ENCODE results near the gene ZNF280D.
A peak's percentile ranks its signal among the peaks of the same experiment; 100 is the strongest.

Gene ZNF280D

GRCh38 chr15:56735589-56735988 is 2.3 kb upstream of the ZNF280D start:
- peaks cover 22% of the 10 kb centered on the region for H3K36me3 Mint-ChIP-seq (ENCODE audit: low read depth)

GRCh38 chr15:56734013-56734635 is 815 bp upstream of the ZNF280D start:
- H3K9me3 Mint-ChIP-seq = peaks cover 3% of the 10 kb centered on the region
- no peaks in the 10 kb centered on the region for H3K27me3 Mint-ChIP-seq
- no peak for DNase-seq
- peak overlapping the region; percentile 58 for H3K27ac Mint-ChIP-seq
- peaks cover 31% of the 10 kb centered on the region for H3K36me3 Mint-ChIP-seq (ENCODE audit: low read depth)
- peaks cover 28% of the 10 kb centered on the region for H3K4me1 Mint-ChIP-seq (ENCODE audit: low read depth)
- H3K4me3 Mint-ChIP-seq = peak overlapping the region; percentile 51

More at GRCh38 chr15:56735589-56735988, 2.3 kb upstream of the ZNF280D start:
- H3K27ac Mint-ChIP-seq = no peak overlapping the region
- peaks cover 3% of the 10 kb centered on the region for H3K9me3 Mint-ChIP-seq
- H3K4me3 Mint-ChIP-seq = no peak overlapping the region
- H3K27me3 Mint-ChIP-seq = no peaks in the 10 kb centered on the region
- no peak for DNase-seq
- peaks cover 19% of the 10 kb centered on the region for H3K4me1 Mint-ChIP-seq (ENCODE audit: low read depth)

- H3K4me3 Mint-ChIP-seq = peak overlapping the region; percentile 91
- no peak for DNase-seq
- peak overlapping the region; percentile 97 for H3K27ac Mint-ChIP-seq
- H3K27me3 Mint-ChIP-seq = no peaks in the 10 kb centered on the region
- peaks cover 41% of the 10 kb centered on the region for H3K36me3 Mint-ChIP-seq (ENCODE audit: low read depth)
- H3K9me3 Mint-ChIP-seq = peaks cover 3% of the 10 kb centered on the region
- peaks cover 38% of the 10 kb centered on the region for H3K4me1 Mint-ChIP-seq (ENCODE audit: low read depth)
These were observed 498 bp downstream of the ZNF280D start for GRCh38 chr15:56732886-56733135.

- H3K4me1 Mint-ChIP-seq (ENCODE audit: low read depth) = peaks cover 42% of the 10 kb centered on the region
- peak overlapping the region; percentile 91 for H3K4me3 Mint-ChIP-seq
- no peak for DNase-seq
- H3K27me3 Mint-ChIP-seq = no peaks in the 10 kb centered on the region
- peaks cover 3% of the 10 kb centered on the region for H3K9me3 Mint-ChIP-seq
- H3K36me3 Mint-ChIP-seq (ENCODE audit: low read depth) = peaks cover 45% of the 10 kb centered on the region
- peak overlapping the region; percentile 97 for H3K27ac Mint-ChIP-seq
These were observed 999 bp downstream of the ZNF280D start for GRCh38 chr15:56732135-56732885.

- H3K4me1 Mint-ChIP-seq (ENCODE audit: low read depth) = peaks cover 45% of the 10 kb centered on the region
These were observed 1.8 kb downstream of the ZNF280D start for GRCh38 chr15:56731548-56731947.

GRCh38 chr15:56729561-56729960 is 3.7 kb downstream of the ZNF280D start:
- no peak overlapping the region for H3K4me3 Mint-ChIP-seq
- no peaks in the 10 kb centered on the region for H3K9me3 Mint-ChIP-seq
- peaks cover 61% of the 10 kb centered on the region for H3K4me1 Mint-ChIP-seq (ENCODE audit: low read depth)
- H3K27ac Mint-ChIP-seq = no peak overlapping the region
- DNase-seq = no peak
- H3K27me3 Mint-ChIP-seq = no peaks in the 10 kb centered on the region
- H3K36me3 Mint-ChIP-seq (ENCODE audit: low read depth) = peaks cover 55% of the 10 kb centered on the region

More at GRCh38 chr15:56731548-56731947, 1.8 kb downstream of the ZNF280D start:
- H3K9me3 Mint-ChIP-seq = peaks cover 3% of the 10 kb centered on the region
- H3K27ac Mint-ChIP-seq = no peak overlapping the region
- H3K36me3 Mint-ChIP-seq (ENCODE audit: low read depth) = peaks cover 52% of the 10 kb centered on the region
- H3K4me3 Mint-ChIP-seq = peak overlapping the region; percentile 91
- DNase-seq = no peak
- H3K27me3 Mint-ChIP-seq = no peaks in the 10 kb centered on the region

GRCh38 chr15:56725386-56725785 is 7.9 kb downstream of the ZNF280D start:
- no peak overlapping the region for H3K4me3 Mint-ChIP-seq
- H3K4me1 Mint-ChIP-seq (ENCODE audit: low read depth) = peaks cover 62% of the 10 kb centered on the region

GRCh38 chr15:56724232-56724631 is 9.1 kb downstream of the ZNF280D start:
- H3K9me3 Mint-ChIP-seq = peaks cover 8% of the 10 kb centered on the region
- H3K27me3 Mint-ChIP-seq = no peaks in the 10 kb centered on the region
- H3K27ac Mint-ChIP-seq = peak overlapping the region; percentile 22
- H3K36me3 Mint-ChIP-seq (ENCODE audit: low read depth) = peaks cover 49% of the 10 kb centered on the region
- DNase-seq = no peak
- peaks cover 66% of the 10 kb centered on the region for H3K4me1 Mint-ChIP-seq (ENCODE audit: low read depth)
- no peak overlapping the region for H3K4me3 Mint-ChIP-seq

More at GRCh38 chr15:56725386-56725785, 7.9 kb downstream of the ZNF280D start:
- H3K27me3 Mint-ChIP-seq = no peaks in the 10 kb centered on the region
- H3K36me3 Mint-ChIP-seq (ENCODE audit: low read depth) = peaks cover 53% of the 10 kb centered on the region
- H3K9me3 Mint-ChIP-seq = peaks cover 3% of the 10 kb centered on the region
- DNase-seq = no peak
- no peak overlapping the region for H3K27ac Mint-ChIP-seq

GRCh38 chr15:56723787-56724186 is 9.5 kb downstream of the ZNF280D start:
- H3K9me3 Mint-ChIP-seq = peaks cover 8% of the 10 kb centered on the region
- H3K27ac Mint-ChIP-seq = no peak overlapping the region
- no peaks in the 10 kb centered on the region for H3K27me3 Mint-ChIP-seq
- peaks cover 45% of the 10 kb centered on the region for H3K36me3 Mint-ChIP-seq (ENCODE audit: low read depth)
- H3K4me3 Mint-ChIP-seq = no peak overlapping the region
- peaks cover 65% of the 10 kb centered on the region for H3K4me1 Mint-ChIP-seq (ENCODE audit: low read depth)
- no peak for DNase-seq

GRCh38 chr15:56719774-56720555 is 13.3 kb downstream of the ZNF280D start:
- Mint-ChIP-seq H3K4me3 (no peak overlapping the region), H3K9me3 (peaks cover 8% of the 10 kb centered on the region), H3K27ac (no peak overlapping the region), H3K36me3 (ENCODE audit: low read depth) (peaks cover 27% of the 10 kb centered on the region), H3K4me1 (ENCODE audit: low read depth) (peaks cover 63% of the 10 kb centered on the region), H3K27me3 (no peaks in the 10 kb centered on the region)
- DNase-seq = no peak

- H3K4me1 Mint-ChIP-seq (ENCODE audit: low read depth) = peaks cover 54% of the 10 kb centered on the region
- H3K4me3 Mint-ChIP-seq = no peak overlapping the region
- H3K36me3 Mint-ChIP-seq (ENCODE audit: low read depth) = peaks cover 20% of the 10 kb centered on the region
- peaks cover 8% of the 10 kb centered on the region for H3K9me3 Mint-ChIP-seq
- no peak for DNase-seq
- no peaks in the 10 kb centered on the region for H3K27me3 Mint-ChIP-seq
- no peak overlapping the region for H3K27ac Mint-ChIP-seq
These were observed 14.2 kb downstream of the ZNF280D start for GRCh38 chr15:56719021-56719612.

- Mint-ChIP-seq H3K4me3 (no peak overlapping the region), H3K4me1 (ENCODE audit: low read depth) (peaks cover 50% of the 10 kb centered on the region), H3K27me3 (no peaks in the 10 kb centered on the region), H3K9me3 (peaks cover 6% of the 10 kb centered on the region), H3K27ac (no peak overlapping the region), H3K36me3 (ENCODE audit: low read depth) (peaks cover 14% of the 10 kb centered on the region)
- DNase-seq = no peak
These were observed 14.7 kb downstream of the ZNF280D start for GRCh38 chr15:56718560-56718959.

- H3K4me3 Mint-ChIP-seq = no peak overlapping the region
- peaks cover 4% of the 10 kb centered on the region for H3K36me3 Mint-ChIP-seq (ENCODE audit: low read depth)
- peaks cover 42% of the 10 kb centered on the region for H3K4me1 Mint-ChIP-seq (ENCODE audit: low read depth)
These were observed 17.0 kb downstream of the ZNF280D start for GRCh38 chr15:56716334-56716733.

GRCh38 chr15:56715220-56715619 is 18.1 kb downstream of the ZNF280D start:
- Mint-ChIP-seq H3K9me3 (peaks cover 3% of the 10 kb centered on the region), H3K27me3 (no peaks in the 10 kb centered on the region), H3K27ac (no peak overlapping the region), H3K36me3 (ENCODE audit: low read depth) (peaks cover under 1% of the 10 kb centered on the region), H3K4me1 (ENCODE audit: low read depth) (peaks cover 36% of the 10 kb centered on the region), H3K4me3 (no peak overlapping the region)
- DNase-seq = no peak

More at GRCh38 chr15:56716334-56716733, 17.0 kb downstream of the ZNF280D start:
- Mint-ChIP-seq H3K27me3 (no peaks in the 10 kb centered on the region), H3K9me3 (peaks cover 5% of the 10 kb centered on the region), H3K27ac (no peak overlapping the region)
- DNase-seq = no peak

Data from activated T-cell treated with anti-CD3 and anti-CD28 coated beads, Interleukin-2, amount 50 U/mL, for 24 hours (primary cell).